Dendritic cell treated with granulocyte-macrophage colony-stimulating factor and Interleukin-4, amounts not matched to agents 40 ng/mL and 50 ng/mL, for 4 days (primary cell): ENCODE data around the gene PIGL.
"Not testable (repeated sequence)": the region's sequence is repeated elsewhere in the genome, so short reads cannot be mapped to it uniquely, and the experiment has no call there.

ENCODE experiments used
- H3K27ac Mint-ChIP-seq: one replicate; pipeline ENCODE4 v1.8.0; 2022; ENCODE audit warnings: mild to moderate bottlenecking, mixed read lengths
- H3K27me3 Mint-ChIP-seq: one replicate; pipeline ENCODE4 v1.8.0; 2022; ENCODE audit warnings: mild to moderate bottlenecking, mixed read lengths
- H3K36me3 Mint-ChIP-seq: one replicate; pipeline ENCODE4 v1.8.0; 2022; ENCODE audit warnings: low read depth, mixed read lengths
- H3K4me1 Mint-ChIP-seq: one replicate; pipeline ENCODE4 v1.8.0; 2022; ENCODE audit warnings: low read depth, mixed read lengths
- H3K4me3 Mint-ChIP-seq: one replicate; pipeline ENCODE4 v1.8.0; 2022; ENCODE audit warnings: mild to moderate bottlenecking, moderate library complexity, mixed read lengths
- H3K9me3 Mint-ChIP-seq: one replicate; pipeline ENCODE4 v1.8.0; 2022; ENCODE audit warnings: mixed read lengths
- intact Hi-C: fragments of 100-400 bp; cut with micrococcal nuclease; formaldehyde crosslinking; loops from one replicate; pipeline ENCODE4 v1.15.0; 2022

The PIGL gene

GRCh38 chr17:16204763-16205162 is 12.2 kb upstream of the PIGL start:
- H3K27me3 Mint-ChIP-seq, H3K27ac Mint-ChIP-seq, intact Hi-C loops, H3K36me3 Mint-ChIP-seq, H3K4me3 Mint-ChIP-seq, H3K9me3 Mint-ChIP-seq: not testable (repeated sequence)
- H3K4me1 Mint-ChIP-seq: peaks cover 38% of the 10 kb centered on the region

GRCh38 chr17:16211590-16211989 is 5.4 kb upstream of the PIGL start:
- H3K9me3 Mint-ChIP-seq: no peaks in the 10 kb centered on the region
- intact Hi-C loops: no loop called here
- peaks cover 36% of the 10 kb centered on the region for H3K4me1 Mint-ChIP-seq
- no peaks in the 10 kb centered on the region for H3K27me3 Mint-ChIP-seq
- H3K36me3 Mint-ChIP-seq: peaks cover 15% of the 10 kb centered on the region
- H3K27ac Mint-ChIP-seq: no peak overlapping the region
- H3K4me3 Mint-ChIP-seq: no peak overlapping the region

- Mint-ChIP-seq H3K4me1 (peaks cover 41% of the 10 kb centered on the region), H3K27ac (no peak overlapping the region), H3K4me3 (no peak overlapping the region), H3K36me3 (peaks cover 15% of the 10 kb centered on the region), H3K27me3 (no peaks in the 10 kb centered on the region), H3K9me3 (no peaks in the 10 kb centered on the region)
- intact Hi-C loops: no loop called here
These were observed 4.2 kb upstream of the PIGL start for GRCh38 chr17:16212793-16213192.

- H3K27ac Mint-ChIP-seq: peak overlapping the region; percentile 90
- H3K36me3 Mint-ChIP-seq: peaks cover 19% of the 10 kb centered on the region
- H3K27me3 Mint-ChIP-seq: no peaks in the 10 kb centered on the region
- H3K9me3 Mint-ChIP-seq: no peaks in the 10 kb centered on the region
- intact Hi-C loops: loop anchor here (5.0 kb wide), 1 partner anchor 73 kb away; no protein-coding TSS in a partner anchor
- H3K4me3 Mint-ChIP-seq: peak overlapping the region; percentile 98
- H3K4me1 Mint-ChIP-seq: peaks cover 36% of the 10 kb centered on the region
These were observed 2.6 kb upstream of the PIGL start for GRCh38 chr17:16214190-16215001.

GRCh38 chr17:16215002-16215272 is 2.1 kb upstream of the PIGL start:
- Mint-ChIP-seq H3K9me3 (no peaks in the 10 kb centered on the region), H3K27ac (peak overlapping the region; percentile 90), H3K36me3 (peaks cover 20% of the 10 kb centered on the region), H3K4me3 (peak overlapping the region; percentile 98), H3K4me1 (peaks cover 36% of the 10 kb centered on the region), H3K27me3 (no peaks in the 10 kb centered on the region)
- intact Hi-C loops: loop anchor here (5.0 kb wide), 1 partner anchor 72 kb away; no protein-coding TSS in a partner anchor

- H3K9me3 Mint-ChIP-seq: no peaks in the 10 kb centered on the region
- intact Hi-C loops: loop anchor here (5.0 kb wide), 1 partner anchor 72 kb away; no protein-coding TSS in a partner anchor
- no peaks in the 10 kb centered on the region for H3K27me3 Mint-ChIP-seq
- peak within 1 kb of the TSS; percentile 98 for H3K4me3 Mint-ChIP-seq
- H3K4me1 Mint-ChIP-seq: peaks cover 36% of the 10 kb centered on the region
- peaks cover 20% of the 10 kb centered on the region for H3K36me3 Mint-ChIP-seq
- H3K27ac Mint-ChIP-seq: peak within 1 kb of the TSS; percentile 90
These were observed 1.6 kb upstream of the PIGL start, which contains the start of gene NCOR1 for GRCh38 chr17:16215273-16215964. Gene NCOR1 (minus strand): TSS chr17:16215534. CDS start chr17:16194569, 20,965 bp downstream.

- intact Hi-C loops: loop anchor here (5.0 kb wide), 1 partner anchor 71 kb away; no protein-coding TSS in a partner anchor
- Mint-ChIP-seq H3K27ac (peak overlapping the region; percentile 90), H3K4me1 (peaks cover 36% of the 10 kb centered on the region), H3K9me3 (no peaks in the 10 kb centered on the region), H3K4me3 (peak overlapping the region; percentile 98), H3K27me3 (no peaks in the 10 kb centered on the region), H3K36me3 (peaks cover 20% of the 10 kb centered on the region)
These were observed 1.1 kb upstream of the PIGL start for GRCh38 chr17:16215965-16216316.

- H3K9me3 Mint-ChIP-seq, H3K27me3 Mint-ChIP-seq: not testable (repeated sequence)
- intact Hi-C loops: loop anchor here (5.0 kb wide), 1 partner anchor 71 kb away; no protein-coding TSS in a partner anchor
- peaks cover 36% of the 10 kb centered on the region for H3K4me1 Mint-ChIP-seq
- peaks cover 20% of the 10 kb centered on the region for H3K36me3 Mint-ChIP-seq
- H3K27ac Mint-ChIP-seq: peak overlapping the region; percentile 90
- H3K4me3 Mint-ChIP-seq: peak overlapping the region; percentile 98
These were observed 539 bp upstream of the PIGL start for GRCh38 chr17:16216341-16217001.

- H3K27ac Mint-ChIP-seq: no peak overlapping the region
- intact Hi-C loops: no loop called here
- H3K4me1 Mint-ChIP-seq: peaks cover 5% of the 10 kb centered on the region
- no peaks in the 10 kb centered on the region for H3K27me3 Mint-ChIP-seq
- no peak overlapping the region for H3K4me3 Mint-ChIP-seq
- no peaks in the 10 kb centered on the region for H3K9me3 Mint-ChIP-seq
- peaks cover 12% of the 10 kb centered on the region for H3K36me3 Mint-ChIP-seq
These were observed 5.4 kb downstream of the PIGL start for GRCh38 chr17:16222406-16222805.

- H3K36me3 Mint-ChIP-seq, H3K9me3 Mint-ChIP-seq, H3K4me3 Mint-ChIP-seq, H3K27me3 Mint-ChIP-seq, H3K27ac Mint-ChIP-seq, intact Hi-C loops, H3K4me1 Mint-ChIP-seq: not testable (repeated sequence)
These were observed 13.0 kb downstream of the PIGL start for GRCh38 chr17:16229912-16230561.

GRCh38 chr17:16232391-16232790 is 15.4 kb downstream of the PIGL start:
- Mint-ChIP-seq H3K27me3 (no peaks in the 10 kb centered on the region), H3K4me1 (peaks cover 7% of the 10 kb centered on the region), H3K27ac (no peak overlapping the region), H3K9me3 (no peaks in the 10 kb centered on the region), H3K4me3 (no peak overlapping the region), H3K36me3 (peaks cover 5% of the 10 kb centered on the region)
- intact Hi-C loops: no loop called here

- H3K9me3 Mint-ChIP-seq: no peaks in the 10 kb centered on the region
- intact Hi-C loops: no loop called here
These were observed 22.9 kb downstream of the PIGL start for GRCh38 chr17:16239931-16240330.

GRCh38 chr17:16241906-16242399 is 24.9 kb downstream of the PIGL start:
- Mint-ChIP-seq H3K27ac (no peak overlapping the region), H3K4me1 (peaks cover 5% of the 10 kb centered on the region), H3K27me3 (no peaks in the 10 kb centered on the region), H3K4me3 (no peak overlapping the region), H3K36me3 (peaks cover 2% of the 10 kb centered on the region), H3K9me3 (no peaks in the 10 kb centered on the region)
- intact Hi-C loops: no loop called here

More at GRCh38 chr17:16239931-16240330, 22.9 kb downstream of the PIGL start:
- Mint-ChIP-seq H3K27ac (no peak overlapping the region), H3K36me3 (peaks cover 3% of the 10 kb centered on the region), H3K4me1 (peaks cover 5% of the 10 kb centered on the region), H3K27me3 (no peaks in the 10 kb centered on the region), H3K4me3 (no peak overlapping the region)
